Duodenal mucosa (tissue), 2 donors: Measurements from ENCODE around the gene PKD1L1.

ENCODE experiments used
- H3K27ac ChIP-seq: one replicate; pipeline ENCODE4 v1.7.0; 2013; ENCODE audit warnings: low read depth, low read length
- H3K27me3 ChIP-seq, 2 donors: one replicate each; pipeline ENCODE4 v1.7.0; 2013; ENCODE audit warnings: low read length in 2 of 2, control low read depth in 1 of 2; ENCODE audit not compliant: insufficient read depth in 2 of 2, control insufficient read depth in 1 of 2
- H3K36me3 ChIP-seq, 2 donors: one replicate each; pipeline ENCODE4 v1.7.0; 2013; ENCODE audit warnings: low read length in 2 of 2, control low read depth in 1 of 2; ENCODE audit not compliant: insufficient read depth in 2 of 2, control insufficient read depth in 1 of 2
- H3K4me1 ChIP-seq, 2 donors: one replicate each; pipeline ENCODE4 v1.7.0; 2013; ENCODE audit warnings: low read length in 2 of 2, control low read depth in 1 of 2; ENCODE audit not compliant: insufficient read depth in 2 of 2, control insufficient read depth in 1 of 2
- H3K4me3 ChIP-seq, 2 donors: one replicate each; pipeline ENCODE4 v1.7.0; 2013; ENCODE audit warnings: low read length in 2 of 2, low read depth in 1 of 2
- H3K9ac ChIP-seq, 2 donors: one replicate each; pipeline ENCODE4 v1.7.0; 2013; ENCODE audit warnings: low read length in 2 of 2, low read depth in 1 of 2
- H3K9me3 ChIP-seq, 2 donors: one replicate each; pipeline ENCODE4 v1.7.0; 2013; ENCODE audit warnings: low read length in 2 of 2, control low read depth in 1 of 2; ENCODE audit not compliant: control insufficient read depth in 1 of 2

Gene PKD1L1

GRCh38 chr7:47777531-47778152, 170.6 kb downstream of the PKD1L1 start:
- no peak overlapping the region for H3K4me3 ChIP-seq
- peaks cover 0 to 2% of the 10 kb centered on the region in 2 donors for H3K9me3 ChIP-seq
- H3K27me3 ChIP-seq: no peaks in the 10 kb centered on the region
- peaks cover 0 to 15% of the 10 kb centered on the region in 2 donors for H3K4me1 ChIP-seq
- H3K36me3 ChIP-seq: no peaks in the 10 kb centered on the region
- H3K27ac ChIP-seq: no peak overlapping the region
- H3K9ac ChIP-seq: no peak overlapping the region

- Histone ChIP-seq H3K4me3 (no peak overlapping the region), H3K9me3 (peaks cover 0 to 2% of the 10 kb centered on the region in 2 donors), H3K27me3 (no peaks in the 10 kb centered on the region), H3K36me3 (no peaks in the 10 kb centered on the region), H3K4me1 (peaks cover 0 to 15% of the 10 kb centered on the region in 2 donors), H3K9ac (no peak overlapping the region), H3K27ac (no peak overlapping the region)
Observed at GRCh38 chr7:47776335-47776734, 171.9 kb downstream of the PKD1L1 start.

GRCh38 chr7:47775238-47775637, 173.0 kb downstream of the PKD1L1 start:
- Histone ChIP-seq H3K4me3 (no peak overlapping the region), H3K4me1 (peaks cover 0 to 15% of the 10 kb centered on the region in 2 donors), H3K9ac (no peak overlapping the region), H3K36me3 (no peaks in the 10 kb centered on the region), H3K27me3 (no peaks in the 10 kb centered on the region), H3K9me3 (peaks cover 0 to 2% of the 10 kb centered on the region in 2 donors), H3K27ac (no peak overlapping the region)

GRCh38 chr7:47772492-47772891, 175.8 kb downstream of the PKD1L1 start:
- H3K27ac ChIP-seq: no peak overlapping the region
- no peak overlapping the region for H3K9ac ChIP-seq
- H3K4me1 ChIP-seq: no peaks in the 10 kb centered on the region
- H3K27me3 ChIP-seq: no peaks in the 10 kb centered on the region
- H3K36me3 ChIP-seq: no peaks in the 10 kb centered on the region
- no peaks in the 10 kb centered on the region for H3K9me3 ChIP-seq
- no peak overlapping the region for H3K4me3 ChIP-seq

- no peak overlapping the region for H3K27ac ChIP-seq
- H3K27me3 ChIP-seq: no peaks in the 10 kb centered on the region
- no peak overlapping the region for H3K4me3 ChIP-seq
- H3K4me1 ChIP-seq: no peaks in the 10 kb centered on the region
- H3K36me3 ChIP-seq: no peaks in the 10 kb centered on the region
- no peak overlapping the region for H3K9ac ChIP-seq
- no peaks in the 10 kb centered on the region for H3K9me3 ChIP-seq
Observed at GRCh38 chr7:47771990-47772360, 176.3 kb downstream of the PKD1L1 start.

- no peaks in the 10 kb centered on the region for H3K9me3 ChIP-seq
Observed at GRCh38 chr7:47771336-47771989, 176.8 kb downstream of the PKD1L1 start.

GRCh38 chr7:47766126-47766525, 182.1 kb downstream of the PKD1L1 start:
- Histone ChIP-seq H3K9me3 (no peaks in the 10 kb centered on the region), H3K4me1 (peaks cover 11 to 15% of the 10 kb centered on the region in 2 donors), H3K4me3 (no peak overlapping the region), H3K36me3 (no peaks in the 10 kb centered on the region), H3K27me3 (no peaks in the 10 kb centered on the region), H3K27ac (no peak overlapping the region), H3K9ac (no peak overlapping the region)

More at GRCh38 chr7:47771336-47771989, 176.8 kb downstream of the PKD1L1 start:
- no peak overlapping the region for H3K4me3 ChIP-seq
- no peak overlapping the region for H3K9ac ChIP-seq
- no peaks in the 10 kb centered on the region for H3K36me3 ChIP-seq
- H3K4me1 ChIP-seq: no peaks in the 10 kb centered on the region
- H3K27me3 ChIP-seq: no peaks in the 10 kb centered on the region
- H3K27ac ChIP-seq: no peak overlapping the region

GRCh38 chr7:47765373-47765979, 182.8 kb downstream of the PKD1L1 start:
- no peaks in the 10 kb centered on the region for H3K9me3 ChIP-seq
- H3K27me3 ChIP-seq: no peaks in the 10 kb centered on the region
- no peak overlapping the region for H3K4me3 ChIP-seq
- H3K9ac ChIP-seq: no peak overlapping the region
- H3K27ac ChIP-seq: no peak overlapping the region
- no peaks in the 10 kb centered on the region for H3K36me3 ChIP-seq
- H3K4me1 ChIP-seq: peaks cover 11 to 15% of the 10 kb centered on the region in 2 donors

- Histone ChIP-seq H3K4me1 (peaks cover 11 to 15% of the 10 kb centered on the region in 2 donors), H3K9me3 (no peaks in the 10 kb centered on the region), H3K4me3 (no peak overlapping the region), H3K36me3 (no peaks in the 10 kb centered on the region), H3K27ac (no peak overlapping the region), H3K9ac (no peak overlapping the region), H3K27me3 (no peaks in the 10 kb centered on the region)
Observed at GRCh38 chr7:47764746-47765145, 183.5 kb downstream of the PKD1L1 start.
